Measurements from ENCODE around the gene ZNF460. TPM values are rescaled to one million over a fixed set of nuclear protein-coding genes. Genes with fewer than 3 reads are reported as not detected.
"Not testable (repeated sequence)": the region's sequence is repeated elsewhere in the genome, so short reads cannot be mapped to it uniquely, and the experiment has no call there.

ZNF460 gene
- total RNA-seq, 4 donors from 2014 or later = 20.2 to 63.3 (median 42.3) TPM

DNA sequence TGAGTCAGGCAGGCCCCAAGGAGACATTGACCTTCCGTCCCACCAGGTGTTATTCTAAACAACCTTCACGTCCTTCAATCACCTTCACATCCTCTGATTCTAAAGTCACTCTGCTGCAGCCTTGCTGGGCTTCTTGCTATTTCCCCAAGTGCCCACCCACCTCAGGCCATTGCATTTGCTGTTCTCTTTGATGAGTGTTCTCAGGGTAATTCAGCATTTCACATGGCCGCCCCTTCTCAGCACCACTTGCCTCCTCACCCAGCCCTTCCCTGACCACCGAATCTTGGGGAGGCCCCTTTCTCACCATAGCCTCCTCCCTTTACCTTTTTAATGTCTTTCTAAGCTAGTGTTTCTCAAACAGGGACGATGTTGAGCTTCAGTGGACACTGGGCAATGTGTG, 35.2 kb upstream of the ZNF460 start:
- intact Hi-C loops (cut with DNase I; ENCODE audit: low total_unique reads) = no loop called here
- in situ Hi-C loops (cut with MboI; ENCODE audit: low sequenced_read_pairs in 4 of 4) = no loop called here
- no peak for DNase-seq

DNA sequence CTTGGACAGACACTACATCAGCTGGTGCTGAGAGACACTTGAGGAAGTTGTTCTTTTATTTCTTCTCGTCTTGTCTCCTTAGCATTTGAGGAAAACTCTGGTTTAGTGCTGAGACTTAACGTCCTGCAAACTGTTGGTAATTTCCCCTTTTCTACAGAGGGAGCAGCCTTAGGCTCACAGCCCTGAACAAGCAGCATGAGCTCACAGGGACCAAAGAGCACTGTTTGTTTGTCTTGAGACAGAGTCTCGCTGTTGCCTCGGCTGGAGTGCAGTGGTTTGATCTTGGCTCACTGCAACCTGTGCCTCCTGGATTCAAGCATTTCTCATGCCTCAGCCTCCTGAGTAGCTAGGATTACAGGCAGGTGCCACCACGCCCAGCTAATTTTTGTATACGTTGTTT, 34.3 kb upstream of the ZNF460 start:
- Histone ChIP-seq H3K4me1 (peaks cover 18 to 23% of the 10 kb centered on the region in 2 donors), H3K27ac (no peak overlapping the region), H3K4me3 (no peak overlapping the region), H3K36me3 (peaks cover 5 to 59% of the 10 kb centered on the region in 2 donors), H3K27me3 (no peaks in the 10 kb centered on the region), H3K9me3 (no peaks in the 10 kb centered on the region)
- in situ Hi-C loops (cut with MboI; ENCODE audit: low sequenced_read_pairs in 4 of 4) = no loop called here
- intact Hi-C loops (cut with DNase I; ENCODE audit: low total_unique reads) = no loop called here
- no peak for ATAC-seq
- DNase-seq = no peak
- TF ChIP-seq, protein P1, sequence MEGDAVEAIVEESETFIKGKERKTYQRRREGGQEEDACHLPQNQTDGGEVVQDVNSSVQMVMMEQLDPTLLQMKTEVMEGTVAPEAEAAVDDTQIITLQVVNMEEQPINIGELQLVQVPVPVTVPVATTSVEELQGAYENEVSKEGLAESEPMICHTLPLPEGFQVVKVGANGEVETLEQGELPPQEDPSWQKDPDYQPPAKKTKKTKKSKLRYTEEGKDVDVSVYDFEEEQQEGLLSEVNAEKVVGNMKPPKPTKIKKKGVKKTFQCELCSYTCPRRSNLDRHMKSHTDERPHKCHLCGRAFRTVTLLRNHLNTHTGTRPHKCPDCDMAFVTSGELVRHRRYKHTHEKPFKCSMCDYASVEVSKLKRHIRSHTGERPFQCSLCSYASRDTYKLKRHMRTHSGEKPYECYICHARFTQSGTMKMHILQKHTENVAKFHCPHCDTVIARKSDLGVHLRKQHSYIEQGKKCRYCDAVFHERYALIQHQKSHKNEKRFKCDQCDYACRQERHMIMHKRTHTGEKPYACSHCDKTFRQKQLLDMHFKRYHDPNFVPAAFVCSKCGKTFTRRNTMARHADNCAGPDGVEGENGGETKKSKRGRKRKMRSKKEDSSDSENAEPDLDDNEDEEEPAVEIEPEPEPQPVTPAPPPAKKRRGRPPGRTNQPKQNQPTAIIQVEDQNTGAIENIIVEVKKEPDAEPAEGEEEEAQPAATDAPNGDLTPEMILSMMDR (IDR thresholded peaks at IDR 0.05 in 4 of 5, conservative IDR thresholded peaks at IDR 0.05 in 1 of 5) = no peak
- TF ChIP-seq POLR2A (IDR thresholded peaks at IDR 0.05) = no peak

More for the DNA sequence above, 35.2 kb upstream of the ZNF460 start:
- no peak overlapping the region for H3K4me3 ChIP-seq
- TF ChIP-seq, protein P1 (IDR thresholded peaks at IDR 0.05 in 4 of 5, conservative IDR thresholded peaks at IDR 0.05 in 1 of 5) = no peak
- TF ChIP-seq POLR2A (IDR thresholded peaks at IDR 0.05) = no peak
- no peak for ATAC-seq
- H3K27me3 ChIP-seq = no peaks in the 10 kb centered on the region
- H3K36me3 ChIP-seq = peaks cover 0 to 50% of the 10 kb centered on the region in 2 donors
- H3K27ac ChIP-seq = no peak overlapping the region
- H3K9me3 ChIP-seq = no peaks in the 10 kb centered on the region
- H3K4me1 ChIP-seq = peaks cover 19 to 23% of the 10 kb centered on the region in 2 donors

DNA sequence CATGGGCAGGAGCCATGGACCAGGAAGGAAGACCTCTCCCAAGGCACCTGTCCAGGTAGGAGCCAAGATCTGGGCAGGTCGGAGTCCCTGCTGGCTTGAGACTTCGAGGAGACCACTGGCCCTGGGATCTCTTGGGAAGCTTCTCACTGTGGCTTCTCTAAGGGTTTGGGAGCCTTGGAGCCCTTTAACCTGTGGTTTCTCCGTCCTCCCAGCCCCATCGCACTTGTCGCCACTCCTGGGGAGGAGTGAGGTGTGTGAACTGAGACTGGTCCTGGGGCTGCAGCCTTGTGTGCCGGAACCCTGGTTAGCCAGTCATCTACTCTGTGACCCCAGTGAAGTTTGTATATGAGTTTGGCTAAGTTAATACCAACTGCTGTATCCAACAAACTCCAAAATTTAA, 31.6 kb upstream of the ZNF460 start:
- Histone ChIP-seq H3K4me3 (no peak overlapping the region), H3K36me3 (peaks cover 5 to 80% of the 10 kb centered on the region in 2 donors), H3K4me1 (no peaks in the 10 kb centered on the region), H3K9me3 (no peaks in the 10 kb centered on the region), H3K27ac (no peak overlapping the region), H3K27me3 (no peaks in the 10 kb centered on the region)
- no peak for ATAC-seq
- no peak for TF ChIP-seq POLR2A (IDR thresholded peaks at IDR 0.05)
- TF ChIP-seq, protein P1 (IDR thresholded peaks at IDR 0.05 in 4 of 5, conservative IDR thresholded peaks at IDR 0.05 in 1 of 5) = no peak
- in situ Hi-C loops (cut with MboI; ENCODE audit: low sequenced_read_pairs in 4 of 4) (no loop called here), intact Hi-C loops (cut with DNase I; ENCODE audit: low total_unique reads) (no loop called here)
- DNase-seq = no peak

DNA sequence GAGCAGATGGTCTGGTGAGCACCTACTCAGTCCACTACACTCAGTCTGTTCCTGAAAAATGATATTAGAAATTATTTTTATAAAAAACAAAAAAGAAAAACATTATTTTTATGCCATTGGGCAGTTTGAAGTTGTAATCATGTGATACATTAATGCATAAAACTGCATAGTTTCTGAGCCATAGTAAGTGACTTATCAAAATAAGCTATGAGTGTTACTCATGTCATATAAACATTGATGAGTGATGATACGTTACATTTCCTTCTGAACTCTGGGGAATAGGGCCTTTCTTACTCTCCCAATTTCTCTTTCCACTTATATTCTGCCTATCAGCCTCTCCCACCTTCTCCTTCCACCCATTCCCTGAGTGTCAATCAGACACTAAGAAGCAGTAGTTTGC, 31.0 kb upstream of the ZNF460 start:
- no peak for TF ChIP-seq POLR2A (IDR thresholded peaks at IDR 0.05)
- TF ChIP-seq, protein P1 (IDR thresholded peaks at IDR 0.05 in 4 of 5, conservative IDR thresholded peaks at IDR 0.05 in 1 of 5) = no peak
- DNase-seq (no peak), ATAC-seq (no peak)
- peaks cover 5 to 85% of the 10 kb centered on the region in 2 donors for H3K36me3 ChIP-seq
- H3K4me1 ChIP-seq = no peaks in the 10 kb centered on the region
- H3K4me3 ChIP-seq = no peak overlapping the region
- H3K9me3 ChIP-seq = no peaks in the 10 kb centered on the region
- in situ Hi-C loops (cut with MboI; ENCODE audit: low sequenced_read_pairs in 4 of 4) (no loop called here), intact Hi-C loops (cut with DNase I; ENCODE audit: low total_unique reads) (no loop called here)
- H3K27me3 ChIP-seq = no peaks in the 10 kb centered on the region
- no peak overlapping the region for H3K27ac ChIP-seq

DNA sequence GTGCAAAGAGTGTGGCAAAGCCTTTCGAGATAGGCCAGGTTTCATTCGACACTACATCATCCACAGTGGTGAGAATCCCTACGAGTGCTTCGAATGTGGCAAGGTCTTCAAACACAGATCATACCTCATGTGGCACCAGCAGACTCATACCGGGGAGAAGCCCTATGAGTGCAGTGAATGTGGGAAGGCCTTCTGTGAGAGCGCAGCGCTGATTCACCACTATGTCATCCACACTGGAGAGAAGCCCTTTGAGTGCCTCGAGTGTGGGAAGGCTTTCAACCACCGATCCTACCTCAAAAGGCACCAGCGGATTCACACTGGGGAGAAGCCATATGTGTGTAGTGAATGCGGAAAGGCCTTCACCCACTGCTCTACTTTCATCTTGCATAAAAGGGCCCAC, 26.5 kb upstream of the ZNF460 start:
- in situ Hi-C loops (cut with MboI; ENCODE audit: low sequenced_read_pairs in 4 of 4) = not testable (repeated sequence)

More for the DNA sequence above, 26.5 kb upstream of the ZNF460 start:
- DNase-seq; ATAC-seq; H3K9me3 ChIP-seq; H3K27me3 ChIP-seq; intact Hi-C loops (cut with DNase I; ENCODE audit: low total_unique reads); H3K4me1 ChIP-seq; H3K4me3 ChIP-seq; H3K27ac ChIP-seq: not testable (repeated sequence)
- H3K36me3 ChIP-seq = peaks cover 5 to 61% of the 10 kb centered on the region in 2 donors

Measured in gastrocnemius medialis (tissue), 4 donors.